HG02970 (cell line): ENCODE results near the gene ARID4B.
"Not testable (repeated sequence)": the region's sequence is repeated elsewhere in the genome, so short reads cannot be mapped to it uniquely, and the experiment has no call there.

Experiments
- ATAC-seq: cut with Tn5 transposase; IDR thresholded peaks from one replicate; pipeline ENCODE4 v1.9.1; 2021; ENCODE audit warnings: mild to moderate bottlenecking, moderate library complexity, moderate number of reproducible peaks; ENCODE audit not compliant: unreplicated experiment, low FRiP score

ARID4B gene, protein sequence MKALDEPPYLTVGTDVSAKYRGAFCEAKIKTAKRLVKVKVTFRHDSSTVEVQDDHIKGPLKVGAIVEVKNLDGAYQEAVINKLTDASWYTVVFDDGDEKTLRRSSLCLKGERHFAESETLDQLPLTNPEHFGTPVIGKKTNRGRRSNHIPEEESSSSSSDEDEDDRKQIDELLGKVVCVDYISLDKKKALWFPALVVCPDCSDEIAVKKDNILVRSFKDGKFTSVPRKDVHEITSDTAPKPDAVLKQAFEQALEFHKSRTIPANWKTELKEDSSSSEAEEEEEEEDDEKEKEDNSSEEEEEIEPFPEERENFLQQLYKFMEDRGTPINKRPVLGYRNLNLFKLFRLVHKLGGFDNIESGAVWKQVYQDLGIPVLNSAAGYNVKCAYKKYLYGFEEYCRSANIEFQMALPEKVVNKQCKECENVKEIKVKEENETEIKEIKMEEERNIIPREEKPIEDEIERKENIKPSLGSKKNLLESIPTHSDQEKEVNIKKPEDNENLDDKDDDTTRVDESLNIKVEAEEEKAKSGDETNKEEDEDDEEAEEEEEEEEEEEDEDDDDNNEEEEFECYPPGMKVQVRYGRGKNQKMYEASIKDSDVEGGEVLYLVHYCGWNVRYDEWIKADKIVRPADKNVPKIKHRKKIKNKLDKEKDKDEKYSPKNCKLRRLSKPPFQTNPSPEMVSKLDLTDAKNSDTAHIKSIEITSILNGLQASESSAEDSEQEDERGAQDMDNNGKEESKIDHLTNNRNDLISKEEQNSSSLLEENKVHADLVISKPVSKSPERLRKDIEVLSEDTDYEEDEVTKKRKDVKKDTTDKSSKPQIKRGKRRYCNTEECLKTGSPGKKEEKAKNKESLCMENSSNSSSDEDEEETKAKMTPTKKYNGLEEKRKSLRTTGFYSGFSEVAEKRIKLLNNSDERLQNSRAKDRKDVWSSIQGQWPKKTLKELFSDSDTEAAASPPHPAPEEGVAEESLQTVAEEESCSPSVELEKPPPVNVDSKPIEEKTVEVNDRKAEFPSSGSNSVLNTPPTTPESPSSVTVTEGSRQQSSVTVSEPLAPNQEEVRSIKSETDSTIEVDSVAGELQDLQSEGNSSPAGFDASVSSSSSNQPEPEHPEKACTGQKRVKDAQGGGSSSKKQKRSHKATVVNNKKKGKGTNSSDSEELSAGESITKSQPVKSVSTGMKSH (N-terminal part only)

GRCh38 chr1:235327559-235328270, at the start of gene ARID4B:
Gene ARID4B (minus strand): TSS chr1:235328179. CDS start chr1:235326919, 1,260 bp downstream.
- ATAC-seq, result no peak

GRCh38 chr1:235375919-235376605, 48.1 kb upstream of the ARID4B start:
- ATAC-seq, result no peak

- ATAC-seq, result no peak
These were observed 41.8 kb upstream of the ARID4B start for GRCh38 chr1:235369802-235370201.

- no peak for ATAC-seq
These were observed 40.4 kb upstream of the ARID4B start for GRCh38 chr1:235368428-235368827.

GRCh38 chr1:235367000-235367908, 39.3 kb upstream of the ARID4B start, which contains the start of gene TBCE:
Gene TBCE (plus strand): TSS chr1:235367427. CDS start chr1:235380050, 12,623 bp downstream.
- ATAC-seq, result peak; percentile 100

DNA sequence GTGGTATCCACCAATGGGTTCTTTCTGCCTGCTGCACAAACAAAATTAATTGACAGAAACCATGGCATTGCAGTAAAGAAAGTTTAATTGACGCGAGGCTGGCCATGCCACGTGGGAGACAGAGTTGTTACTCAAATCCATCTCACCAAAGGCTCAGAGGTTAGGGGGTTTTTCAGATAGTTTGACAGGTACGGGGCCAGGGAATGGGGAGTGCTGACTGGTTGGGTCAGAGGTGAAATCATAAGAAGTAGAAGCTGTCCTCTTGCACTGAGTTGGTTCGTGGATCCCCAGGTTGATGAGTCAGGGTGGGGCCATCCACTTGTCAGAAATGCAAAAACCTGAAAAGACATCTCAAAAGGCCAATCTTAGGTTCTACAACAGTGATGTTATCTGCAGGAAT, 38.3 kb upstream of the ARID4B start:
- ATAC-seq, result no peak

- not testable (repeated sequence) for ATAC-seq
These were observed 36.2 kb upstream of the ARID4B start for GRCh38 chr1:235364189-235364588.

DNA sequence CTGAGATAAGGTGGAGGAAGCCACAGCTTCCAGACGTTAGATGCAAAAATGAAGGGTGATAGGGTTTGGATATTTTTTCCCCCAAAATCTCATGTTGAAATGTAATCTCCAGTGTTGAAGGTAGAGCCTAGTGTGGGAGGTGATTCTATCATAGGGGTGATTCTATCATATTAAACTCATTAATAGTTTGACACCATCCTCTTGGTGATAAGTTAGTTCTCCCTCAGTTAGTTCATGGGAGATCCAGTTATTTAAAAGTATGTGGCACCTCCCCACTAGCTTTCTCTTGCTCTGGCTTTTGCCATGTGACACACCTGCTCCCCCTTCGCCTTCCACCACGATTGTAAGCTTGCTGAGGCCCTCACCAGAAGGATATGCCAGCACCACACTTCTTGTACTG, 30.9 kb upstream of the ARID4B start:
- ATAC-seq, result no peak

- ATAC-seq, result no peak
These were observed 29.8 kb upstream of the ARID4B start for GRCh38 chr1:235357485-235358373.

GRCh38 chr1:235351898-235352297, 23.9 kb upstream of the ARID4B start:
- ATAC-seq, result no peak

GRCh38 chr1:235351441-235351840, 23.5 kb upstream of the ARID4B start:
- ATAC-seq, result no peak

DNA sequence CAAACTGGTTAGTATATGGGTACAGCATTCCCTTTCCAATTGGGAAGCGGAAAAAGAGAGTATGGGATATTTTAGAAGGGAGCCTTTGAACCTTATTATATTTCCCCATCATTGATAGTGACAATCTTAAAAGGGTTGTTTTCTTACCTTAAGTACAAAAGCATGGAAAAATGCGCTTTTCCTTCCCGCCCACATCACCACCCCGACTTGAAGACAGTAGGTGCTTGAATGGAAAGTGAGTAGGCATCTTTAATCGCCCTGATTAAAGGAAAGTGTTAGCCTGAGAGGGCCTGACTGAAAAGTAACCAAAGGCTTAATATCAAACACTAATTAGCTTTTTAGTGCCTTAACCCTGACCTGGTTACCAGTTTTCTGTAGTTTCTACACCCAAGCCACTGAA, 15.7 kb upstream of the ARID4B start:
- ATAC-seq, result no peak

- no peak for ATAC-seq
These were observed 14.5 kb upstream of the ARID4B start for GRCh38 chr1:235342471-235342870.

- no peak for ATAC-seq
These were observed 14.1 kb upstream of the ARID4B start for GRCh38 chr1:235342039-235342438.

GRCh38 chr1:235341334-235341733, 13.4 kb upstream of the ARID4B start:
- ATAC-seq, result no peak

GRCh38 chr1:235339746-235340145, 11.8 kb upstream of the ARID4B start:
- ATAC-seq, result no peak

DNA sequence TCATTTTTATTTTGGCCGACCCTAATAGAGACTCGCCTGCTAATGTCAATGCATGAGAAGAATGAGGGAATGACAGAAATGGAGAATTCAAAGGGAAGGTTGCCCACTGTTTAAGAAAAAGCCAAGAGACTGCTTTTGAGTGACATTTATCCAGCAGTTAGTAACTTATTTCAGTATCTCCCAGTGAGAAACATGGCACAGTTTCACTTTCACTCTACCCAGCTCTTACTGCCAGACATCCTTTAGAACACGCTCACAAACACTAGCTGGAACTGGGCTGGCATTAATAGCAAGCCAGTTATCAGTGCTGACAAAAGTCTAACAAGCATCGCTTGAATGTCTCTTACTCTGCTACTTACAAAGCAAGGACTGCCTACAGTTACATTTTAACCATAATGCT, 8.9 kb upstream of the ARID4B start:
- ATAC-seq, result no peak

- no peak for ATAC-seq
These were observed 3.4 kb upstream of the ARID4B start for GRCh38 chr1:235331401-235331800.
